ENCODE results near the gene C5AR1. TPM values are rescaled to one million over a fixed set of nuclear protein-coding genes. Genes with fewer than 3 reads are reported as not detected.

The C5AR1 gene
- total RNA-seq, 1 experiment from 2014 or later = 0.92 TPM

DNA sequence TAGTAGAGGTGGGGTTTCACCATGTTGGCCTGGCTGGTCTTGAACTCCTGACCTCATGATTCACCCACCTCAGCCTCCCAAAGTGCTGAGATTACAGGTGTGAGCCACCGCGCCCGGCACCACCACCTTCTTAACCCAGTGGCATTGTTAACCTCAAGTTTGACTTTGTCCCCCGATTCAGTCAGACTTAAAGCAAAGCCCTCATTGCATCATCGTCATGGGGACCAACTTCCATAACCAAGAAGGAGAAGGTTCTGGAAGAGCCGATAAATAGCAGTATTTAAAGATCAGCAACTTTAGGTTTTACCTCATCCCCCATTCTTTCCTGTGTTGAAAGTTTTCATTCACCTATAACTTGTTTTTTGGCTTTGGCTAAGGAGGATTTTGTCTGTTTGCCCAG is 41.6 kb upstream of the C5AR1 start:
- BruUV-seq (replicated peaks) = no TSS peak
- no peak for TF ChIP-seq EZH2 (IDR thresholded peaks at IDR 0.05; ENCODE audit: borderline replicate concordance, low read depth, low read length, poor library complexity, severe bottlenecking)
- TF ChIP-seq, protein P1, sequence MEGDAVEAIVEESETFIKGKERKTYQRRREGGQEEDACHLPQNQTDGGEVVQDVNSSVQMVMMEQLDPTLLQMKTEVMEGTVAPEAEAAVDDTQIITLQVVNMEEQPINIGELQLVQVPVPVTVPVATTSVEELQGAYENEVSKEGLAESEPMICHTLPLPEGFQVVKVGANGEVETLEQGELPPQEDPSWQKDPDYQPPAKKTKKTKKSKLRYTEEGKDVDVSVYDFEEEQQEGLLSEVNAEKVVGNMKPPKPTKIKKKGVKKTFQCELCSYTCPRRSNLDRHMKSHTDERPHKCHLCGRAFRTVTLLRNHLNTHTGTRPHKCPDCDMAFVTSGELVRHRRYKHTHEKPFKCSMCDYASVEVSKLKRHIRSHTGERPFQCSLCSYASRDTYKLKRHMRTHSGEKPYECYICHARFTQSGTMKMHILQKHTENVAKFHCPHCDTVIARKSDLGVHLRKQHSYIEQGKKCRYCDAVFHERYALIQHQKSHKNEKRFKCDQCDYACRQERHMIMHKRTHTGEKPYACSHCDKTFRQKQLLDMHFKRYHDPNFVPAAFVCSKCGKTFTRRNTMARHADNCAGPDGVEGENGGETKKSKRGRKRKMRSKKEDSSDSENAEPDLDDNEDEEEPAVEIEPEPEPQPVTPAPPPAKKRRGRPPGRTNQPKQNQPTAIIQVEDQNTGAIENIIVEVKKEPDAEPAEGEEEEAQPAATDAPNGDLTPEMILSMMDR (conservative IDR thresholded peaks at IDR 0.05; ENCODE audit: low read depth, low read length) = no peak
- no peak for DNase-seq (ENCODE audit: low spot score)
- H3K9me3 ChIP-seq (ENCODE audit: low read depth, low read length, poor library complexity, severe bottlenecking) = no peaks in the 10 kb centered on the region
- H3K27me3 ChIP-seq (replicated peaks; ENCODE audit: insufficient read depth, low read depth, low read length, poor library complexity) = no peaks in the 10 kb centered on the region
- peaks cover 37% of the 10 kb centered on the region for H3K36me3 ChIP-seq (ENCODE audit: insufficient read depth, low read length, poor library complexity, severe bottlenecking)
- CTCF ChIA-PET = no interaction called here
- H3K4me3 ChIP-seq (ENCODE audit: low read depth, low read length, poor library complexity, severe bottlenecking) = no peak overlapping the region
- peaks cover 8% of the 10 kb centered on the region for H3K4me1 ChIP-seq (ENCODE audit: insufficient read depth, low read length, poor library complexity, severe bottlenecking)
- intact Hi-C loops (cut with micrococcal nuclease; ENCODE audit: unreplicated experiment) = no loop called here
- POLR2A ChIA-PET (ENCODE audit: low non-redundant PET) = interaction anchor here (0.7 kb wide), 1 partner anchor 8 kb away, joined by 6 read pairs; no protein-coding TSS in a partner anchor
- H3K27ac ChIP-seq (ENCODE audit: low read depth, low read length, poor library complexity, severe bottlenecking) = no peak overlapping the region

DNA sequence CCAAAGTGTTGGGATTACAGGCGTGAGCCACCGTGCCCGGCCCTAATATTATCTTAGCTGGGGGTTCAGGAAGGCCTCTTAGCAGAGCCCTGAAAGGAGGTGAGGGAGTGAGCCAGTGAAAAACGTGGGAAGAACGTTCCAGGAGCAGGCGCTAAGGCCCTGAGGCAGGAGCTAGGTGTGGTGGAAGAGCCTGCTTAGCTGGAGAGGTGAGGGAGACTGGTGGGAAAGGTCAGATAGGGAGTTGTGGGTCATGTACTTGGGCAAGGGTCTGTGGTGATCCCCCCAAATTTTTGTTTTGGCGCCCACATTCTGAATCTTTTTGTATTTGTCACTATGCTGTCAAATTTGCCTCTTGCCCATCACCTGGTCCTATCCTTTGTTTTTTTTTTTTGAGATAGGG is 40.1 kb upstream of the C5AR1 start:
- no TSS peak for BruUV-seq (replicated peaks)
- H3K4me3 ChIP-seq (ENCODE audit: low read depth, low read length, poor library complexity, severe bottlenecking) = no peak overlapping the region
- H3K9me3 ChIP-seq (ENCODE audit: low read depth, low read length, poor library complexity, severe bottlenecking) = no peaks in the 10 kb centered on the region
- DNase-seq (ENCODE audit: low spot score) = no peak
- H3K36me3 ChIP-seq (ENCODE audit: insufficient read depth, low read length, poor library complexity, severe bottlenecking) = peaks cover 31% of the 10 kb centered on the region
- ChIA-PET CTCF (no interaction called here), POLR2A (ENCODE audit: low non-redundant PET) (no interaction called here)
- no peak overlapping the region for H3K27ac ChIP-seq (ENCODE audit: low read depth, low read length, poor library complexity, severe bottlenecking)
- TF ChIP-seq, protein P1 (conservative IDR thresholded peaks at IDR 0.05; ENCODE audit: low read depth, low read length) = no peak
- no peak for TF ChIP-seq EZH2 (IDR thresholded peaks at IDR 0.05; ENCODE audit: borderline replicate concordance, low read depth, low read length, poor library complexity, severe bottlenecking)
- intact Hi-C loops (cut with micrococcal nuclease; ENCODE audit: unreplicated experiment) = no loop called here
- peaks cover 9% of the 10 kb centered on the region for H3K4me1 ChIP-seq (ENCODE audit: insufficient read depth, low read length, poor library complexity, severe bottlenecking)
- no peaks in the 10 kb centered on the region for H3K27me3 ChIP-seq (replicated peaks; ENCODE audit: insufficient read depth, low read depth, low read length, poor library complexity)

DNA sequence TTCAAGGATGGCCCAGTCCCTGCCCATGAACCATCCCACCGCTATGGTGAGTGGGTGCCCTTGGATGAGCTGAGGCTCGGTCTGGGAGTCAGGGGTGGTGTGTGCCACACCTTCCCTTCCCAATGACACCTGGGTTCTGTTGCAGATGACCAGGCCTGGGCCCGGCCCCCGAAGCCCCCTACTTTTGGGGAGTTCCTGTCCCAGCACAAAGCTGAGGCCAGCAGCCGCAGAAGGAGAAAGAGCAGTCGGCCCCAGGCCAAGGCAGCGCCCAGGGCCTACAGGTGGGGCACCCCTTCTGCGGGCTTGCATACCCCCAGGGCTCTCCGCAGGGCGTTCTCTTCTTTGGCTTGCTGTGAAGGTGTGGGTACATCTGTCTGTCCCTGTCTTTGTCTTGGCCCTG is 39.3 kb upstream of the C5AR1 start:
- Histone ChIP-seq H3K4me3 (ENCODE audit: low read depth, low read length, poor library complexity, severe bottlenecking) (no peak overlapping the region), H3K27ac (ENCODE audit: low read depth, low read length, poor library complexity, severe bottlenecking) (no peak overlapping the region), H3K27me3 (replicated peaks; ENCODE audit: insufficient read depth, low read depth, low read length, poor library complexity) (no peaks in the 10 kb centered on the region), H3K36me3 (ENCODE audit: insufficient read depth, low read length, poor library complexity, severe bottlenecking) (peaks cover 24% of the 10 kb centered on the region), H3K4me1 (ENCODE audit: insufficient read depth, low read length, poor library complexity, severe bottlenecking) (peaks cover 11% of the 10 kb centered on the region), H3K9me3 (ENCODE audit: low read depth, low read length, poor library complexity, severe bottlenecking) (no peaks in the 10 kb centered on the region)
- DNase-seq (ENCODE audit: low spot score) = no peak
- ChIA-PET CTCF (no interaction called here), POLR2A (ENCODE audit: low non-redundant PET) (no interaction called here)
- TF ChIP-seq, protein P1 (conservative IDR thresholded peaks at IDR 0.05; ENCODE audit: low read depth, low read length) = no peak
- no peak for TF ChIP-seq EZH2 (IDR thresholded peaks at IDR 0.05; ENCODE audit: borderline replicate concordance, low read depth, low read length, poor library complexity, severe bottlenecking)
- intact Hi-C loops (cut with micrococcal nuclease; ENCODE audit: unreplicated experiment) = no loop called here
- no TSS peak for BruUV-seq (replicated peaks)
